Stimulated activated CD8-positive, alpha-beta memory T cell treated with anti-CD3 and anti-CD28 coated beads, Interleukin-15, amount 100 ng/mL, for 4 hours (primary cell): ENCODE results near the gene CTNNA3.

Source experiments
- DNase-seq, 2 donors: peaks; one replicate each; pipeline ENCODE4 v3.0.0-alpha.2; 2020; ENCODE audit warnings: low read depth in 2 of 2

CTNNA3 gene

DNA sequence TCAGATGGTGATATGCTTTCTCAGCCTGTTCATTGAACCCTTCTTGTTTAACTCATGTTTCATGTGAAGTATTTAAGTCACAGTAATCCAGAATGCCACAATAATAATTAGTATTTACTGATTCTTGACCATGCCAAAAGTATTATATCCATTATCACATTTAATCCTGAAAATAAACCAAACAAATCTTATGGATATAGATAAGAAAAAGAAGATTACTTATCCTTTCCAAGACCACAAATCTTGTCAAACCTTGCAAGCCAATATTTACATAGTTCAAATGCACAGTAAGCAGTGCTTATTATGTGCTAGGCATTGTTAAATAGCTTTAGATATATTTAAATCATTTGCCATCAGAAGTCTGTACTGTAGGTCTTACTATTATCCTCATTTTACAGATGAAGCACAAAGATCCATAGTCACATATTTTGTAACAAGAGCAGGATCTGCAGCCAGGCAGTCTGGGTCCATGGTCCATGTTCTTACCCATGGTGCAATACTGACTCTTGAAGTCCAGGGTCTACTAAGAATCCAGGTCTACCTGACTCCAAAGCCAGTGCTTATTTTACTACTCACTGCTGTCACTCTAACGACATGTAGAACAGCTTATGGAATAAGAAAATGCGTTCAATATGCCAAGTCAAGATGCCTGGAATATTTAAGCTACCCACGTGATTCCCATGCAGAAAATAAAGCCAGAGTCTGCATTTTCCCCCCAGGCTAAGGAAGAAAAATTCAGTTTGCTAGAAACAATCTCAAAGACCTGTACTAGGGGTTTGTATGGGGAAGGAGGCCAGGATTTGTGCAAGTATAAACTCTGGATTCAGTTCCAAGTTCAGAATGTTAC lies 1755.0 kb downstream of the CTNNA3 start:
- no peak for DNase-seq

DNA sequence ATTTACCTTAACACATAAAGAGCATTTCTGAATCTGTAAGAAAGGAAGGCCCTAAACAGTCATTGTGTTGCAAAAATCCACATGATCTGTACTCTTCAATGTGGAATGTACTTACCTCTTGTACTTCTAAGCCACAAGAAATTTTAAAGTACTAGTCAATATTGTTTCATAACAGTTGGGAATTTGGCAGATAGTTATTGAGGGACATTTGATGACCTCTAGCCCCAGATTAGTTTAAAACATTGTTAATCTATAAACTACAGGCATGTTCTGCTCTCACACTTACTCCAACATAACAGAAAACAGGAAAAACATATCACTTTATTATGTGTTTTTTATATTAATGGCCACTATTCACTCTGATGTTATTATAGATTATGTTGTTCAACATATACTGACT lies 1755.9 kb downstream of the CTNNA3 start:
- DNase-seq: no peak

DNA sequence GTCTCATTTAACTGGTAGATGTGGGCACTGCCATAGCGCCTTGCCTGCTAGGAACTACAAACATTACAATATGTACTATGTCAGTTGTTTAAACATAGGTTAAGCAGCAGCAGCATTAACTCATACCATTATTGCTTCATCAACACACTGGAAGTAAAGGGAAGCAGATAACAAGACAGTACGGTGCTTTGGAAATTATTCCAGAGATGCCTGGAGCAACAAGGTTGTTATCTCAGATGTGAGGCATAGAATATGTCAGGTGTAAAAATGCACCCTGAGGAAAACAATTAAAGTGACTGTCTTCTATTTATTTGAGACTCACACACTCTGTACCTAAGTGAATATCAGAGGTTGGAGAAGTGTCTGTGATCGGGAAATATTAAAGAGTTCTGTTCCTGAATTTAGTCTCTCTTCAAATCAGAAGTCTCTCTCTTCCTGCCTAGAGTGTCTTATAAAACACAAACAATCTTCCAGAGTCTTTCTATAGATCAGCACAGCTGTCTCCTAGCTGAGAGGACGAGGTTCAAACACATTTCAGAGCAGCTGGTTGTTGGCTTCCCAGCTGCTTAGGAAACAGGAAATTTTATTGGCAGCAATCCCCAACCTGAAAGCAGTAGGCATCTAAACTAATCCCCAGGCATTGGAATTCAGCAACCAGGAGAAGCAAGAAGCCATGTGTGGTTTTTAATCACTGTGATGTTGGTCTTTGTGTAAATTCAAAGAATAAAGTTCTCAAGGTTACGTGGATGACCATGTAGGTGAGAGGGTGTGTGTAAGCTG lies 1764.5 kb downstream of the CTNNA3 start:
- no peak for DNase-seq

DNA sequence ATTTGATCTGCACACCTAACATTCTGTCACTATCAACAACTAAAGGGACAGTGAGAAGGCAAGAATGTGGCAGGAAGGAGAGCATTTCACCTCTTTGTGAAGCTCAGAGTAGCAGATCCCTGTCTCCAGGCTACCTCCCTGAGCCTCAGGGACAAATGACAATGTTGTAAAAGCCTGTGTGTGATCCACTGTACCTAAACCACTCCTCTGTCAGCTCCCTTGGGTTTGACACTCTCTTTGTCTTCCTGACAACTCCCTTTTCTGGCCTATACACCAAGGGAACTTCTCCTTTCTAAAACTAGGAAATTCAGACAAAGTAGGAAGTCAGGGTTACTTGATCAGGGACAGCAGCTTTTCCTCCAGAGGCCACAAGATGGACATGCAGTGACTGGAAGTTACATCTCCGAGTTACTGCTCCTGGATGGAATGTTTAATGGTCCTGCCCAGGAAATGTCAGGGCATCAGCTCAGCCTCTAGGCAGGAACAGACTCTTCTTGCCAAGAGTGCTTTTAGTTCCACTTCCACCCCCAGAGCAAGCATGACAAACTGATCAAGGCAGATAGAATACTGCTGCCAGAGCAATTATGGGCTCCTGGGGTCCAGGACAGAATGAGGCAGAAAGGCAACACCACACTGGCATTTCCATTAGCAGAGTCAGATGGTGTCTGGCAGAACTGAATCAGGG lies 1784.7 kb downstream of the CTNNA3 start:
- no peak for DNase-seq

DNA sequence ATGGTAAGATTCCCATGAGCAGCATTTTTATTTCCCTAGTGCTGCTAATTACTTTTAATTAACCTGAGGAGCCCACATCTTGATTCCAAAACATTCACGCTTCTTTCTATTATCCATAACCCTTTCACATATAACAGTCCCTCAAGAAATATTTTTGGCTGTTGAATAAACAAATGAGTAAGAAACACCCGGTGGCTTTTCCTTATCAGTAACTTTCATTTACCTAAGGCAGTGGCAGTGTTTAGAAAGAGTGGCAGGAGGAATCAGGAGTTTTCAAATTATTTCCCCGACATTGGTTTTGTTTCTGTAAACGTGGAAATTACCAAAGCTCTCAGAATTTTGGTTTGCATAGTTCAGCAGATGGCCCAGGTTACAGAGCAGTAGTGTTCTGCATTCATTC lies 1785.8 kb downstream of the CTNNA3 start:
- no peak for DNase-seq

GRCh38 chr10:65907199-65907712 lies 1788.7 kb downstream of the CTNNA3 start:
- no peak for DNase-seq

DNA sequence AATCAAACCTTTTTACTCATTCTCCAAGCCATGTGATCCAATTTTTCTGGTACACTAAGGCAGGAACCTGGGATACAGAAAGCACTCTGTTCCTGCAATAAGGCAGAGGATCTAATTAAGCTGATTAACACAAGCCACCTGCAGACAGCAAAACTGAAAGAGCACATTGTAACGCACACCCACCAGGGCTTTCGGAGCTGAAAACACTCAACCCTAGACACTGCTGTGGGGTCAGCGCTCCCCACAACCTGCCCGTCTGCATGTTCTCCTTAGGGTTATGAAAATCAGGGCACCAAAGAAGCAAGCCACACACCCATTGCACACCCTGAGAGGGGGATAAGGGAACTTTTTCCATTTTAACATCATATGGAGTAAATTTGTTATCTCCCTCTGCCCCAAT lies 1792.4 kb downstream of the CTNNA3 start:
- DNase-seq: no peak

DNA sequence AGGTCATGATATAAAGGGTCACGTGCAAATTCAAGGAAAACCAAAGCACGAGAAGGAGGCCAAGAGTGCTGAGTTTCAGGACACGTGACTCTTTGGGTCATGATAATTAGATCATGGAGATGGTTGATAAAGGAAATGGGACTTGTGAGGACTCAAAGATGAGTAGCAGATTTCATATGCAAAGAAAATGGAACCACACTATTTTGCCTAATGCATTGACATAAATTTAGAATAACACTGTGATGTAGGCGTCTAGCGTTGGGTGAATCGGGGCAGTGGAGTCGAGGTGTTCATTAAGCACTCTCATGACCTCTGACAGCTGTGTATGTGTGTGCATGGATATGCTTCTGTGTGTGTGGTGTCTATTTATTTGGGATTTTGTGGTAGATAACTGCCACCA lies 1795.7 kb downstream of the CTNNA3 start:
- DNase-seq: no peak

- DNase-seq: no peak
Observed at GRCh38 chr10:65898055-65898454, 1797.9 kb downstream of the CTNNA3 start.

DNA sequence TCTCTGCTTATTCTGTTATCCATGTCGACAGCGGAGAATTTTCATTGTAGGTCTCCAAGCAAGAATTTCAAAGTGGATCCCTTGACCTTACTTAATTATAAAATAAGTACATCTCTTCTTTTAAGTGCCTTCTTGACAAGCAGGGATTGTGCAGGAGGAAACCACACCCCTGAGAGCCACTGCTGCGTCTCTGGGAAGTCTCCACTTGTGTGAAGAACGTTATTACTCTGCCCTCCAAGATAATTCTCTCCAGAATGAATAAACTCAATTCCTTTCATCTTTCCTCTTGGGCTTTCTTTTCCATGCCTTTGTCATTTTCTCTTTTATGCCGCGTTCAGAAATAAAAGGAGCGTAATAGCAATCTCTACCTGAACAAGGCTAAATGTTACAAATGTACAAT lies 1801.0 kb downstream of the CTNNA3 start:
- DNase-seq: no peak

DNA sequence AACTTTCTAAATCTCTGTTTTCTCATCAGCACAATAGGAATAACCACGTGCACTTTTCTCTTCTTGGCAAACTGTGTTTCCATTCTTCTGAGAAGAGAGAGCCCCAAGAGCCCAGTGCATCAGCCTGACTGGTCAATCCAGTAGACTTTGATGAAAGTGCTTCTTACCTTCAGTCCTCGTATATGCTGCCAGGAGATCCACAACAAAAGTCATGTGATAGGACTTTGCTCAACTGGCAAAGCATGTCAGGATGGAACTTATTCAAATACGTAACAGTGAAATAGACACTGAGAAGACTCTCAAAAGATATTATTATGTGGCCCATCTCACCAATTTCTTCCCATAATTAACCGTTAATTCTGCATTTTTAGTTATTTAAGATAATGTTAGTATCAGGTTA lies 1801.6 kb downstream of the CTNNA3 start:
- DNase-seq: no peak

GRCh38 chr10:65893676-65894075 lies 1802.3 kb downstream of the CTNNA3 start:
- no peak for DNase-seq

DNA sequence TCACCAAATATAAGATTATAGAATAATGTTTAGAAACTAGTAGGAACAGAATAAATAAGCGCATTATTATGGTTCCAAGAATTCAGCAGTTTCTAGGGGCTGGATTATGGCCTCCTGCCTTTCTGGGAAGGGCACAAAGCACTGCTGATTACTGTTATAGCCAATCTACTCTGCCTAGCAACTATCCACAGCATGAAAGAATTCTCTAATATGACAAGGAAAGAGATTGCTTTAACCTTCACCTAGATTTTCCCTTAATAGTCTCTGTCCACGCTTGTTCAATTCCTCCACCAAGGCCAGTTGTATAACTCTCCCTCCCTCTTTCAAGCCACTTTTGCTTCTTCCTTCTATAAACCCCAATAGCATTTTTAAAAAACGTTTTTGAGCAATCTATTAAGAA lies 1803.7 kb downstream of the CTNNA3 start:
- no peak for DNase-seq

- no peak for DNase-seq
Observed at GRCh38 chr10:65891073-65891981, 1804.7 kb downstream of the CTNNA3 start.

DNA sequence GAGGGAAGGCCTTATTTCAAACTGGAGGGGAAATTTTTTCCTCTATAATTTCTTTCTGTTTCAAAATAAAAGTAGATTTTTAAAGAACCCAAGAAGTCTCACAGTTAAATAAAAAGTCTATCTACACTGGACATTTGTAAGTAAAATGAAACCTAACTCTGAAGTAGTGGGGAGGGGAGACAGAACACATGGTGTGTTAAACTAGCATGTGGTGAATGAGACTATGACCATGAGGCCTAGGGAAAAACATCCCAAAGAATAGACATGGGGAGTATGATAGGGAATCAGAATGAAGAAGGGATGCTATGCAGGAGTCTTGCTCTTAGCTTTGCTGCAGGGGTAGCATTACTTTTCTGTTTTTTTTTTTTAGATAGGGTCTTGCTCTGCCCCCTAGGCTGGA lies 1831.5 kb downstream of the CTNNA3 start:
- no peak for DNase-seq

DNA sequence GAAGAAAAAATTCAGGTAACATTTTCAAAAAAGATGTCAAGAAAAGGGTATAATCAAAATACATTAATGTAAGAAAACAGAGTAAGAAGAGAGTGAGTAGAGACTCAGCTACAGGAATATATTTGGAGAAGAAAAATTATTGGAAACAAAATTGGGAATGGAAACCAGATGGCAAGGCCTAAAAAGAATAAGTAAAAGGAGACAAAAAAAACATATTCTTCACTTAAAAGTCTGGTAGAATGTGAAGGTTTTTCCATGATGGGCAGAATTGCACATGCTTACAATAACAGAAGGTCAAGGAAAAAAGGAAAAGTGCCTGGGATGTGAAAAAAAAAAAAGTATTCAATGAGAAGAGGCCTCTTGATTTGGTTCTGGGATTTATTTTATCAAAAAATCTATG lies 1832.0 kb downstream of the CTNNA3 start:
- DNase-seq: no peak
